ENCODE measurements around the gene CLCN7. TPM values are rescaled to one million over a fixed set of nuclear protein-coding genes. Genes with fewer than 3 reads are reported as not detected.

Gene CLCN7
- total RNA-seq, 4 donors from 2014 or later = 21.5 to 145 (median 57.2) TPM

GRCh38 chr16:1518626-1519135 lies 43.9 kb upstream of the CLCN7 start:
- Histone ChIP-seq H3K27me3 (no peaks in the 10 kb centered on the region), H3K36me3 (no peaks in the 10 kb centered on the region), H3K4me3 (no peak overlapping the region), H3K4me1 (no peaks in the 10 kb centered on the region), H3K9me3 (peaks cover 0 to 15% of the 10 kb centered on the region in 2 donors), H3K27ac (no peak overlapping the region)
- DNase-seq = no peak
- TF ChIP-seq, protein P1, sequence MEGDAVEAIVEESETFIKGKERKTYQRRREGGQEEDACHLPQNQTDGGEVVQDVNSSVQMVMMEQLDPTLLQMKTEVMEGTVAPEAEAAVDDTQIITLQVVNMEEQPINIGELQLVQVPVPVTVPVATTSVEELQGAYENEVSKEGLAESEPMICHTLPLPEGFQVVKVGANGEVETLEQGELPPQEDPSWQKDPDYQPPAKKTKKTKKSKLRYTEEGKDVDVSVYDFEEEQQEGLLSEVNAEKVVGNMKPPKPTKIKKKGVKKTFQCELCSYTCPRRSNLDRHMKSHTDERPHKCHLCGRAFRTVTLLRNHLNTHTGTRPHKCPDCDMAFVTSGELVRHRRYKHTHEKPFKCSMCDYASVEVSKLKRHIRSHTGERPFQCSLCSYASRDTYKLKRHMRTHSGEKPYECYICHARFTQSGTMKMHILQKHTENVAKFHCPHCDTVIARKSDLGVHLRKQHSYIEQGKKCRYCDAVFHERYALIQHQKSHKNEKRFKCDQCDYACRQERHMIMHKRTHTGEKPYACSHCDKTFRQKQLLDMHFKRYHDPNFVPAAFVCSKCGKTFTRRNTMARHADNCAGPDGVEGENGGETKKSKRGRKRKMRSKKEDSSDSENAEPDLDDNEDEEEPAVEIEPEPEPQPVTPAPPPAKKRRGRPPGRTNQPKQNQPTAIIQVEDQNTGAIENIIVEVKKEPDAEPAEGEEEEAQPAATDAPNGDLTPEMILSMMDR (IDR thresholded peaks at IDR 0.05) = no peak
- no peak for TF ChIP-seq POLR2A (IDR thresholded peaks at IDR 0.05)
- intact Hi-C loops (cut with DNase I; ENCODE audit: low total_unique reads) = no loop called here

- TF ChIP-seq, protein P1 (IDR thresholded peaks at IDR 0.05) = no peak
- TF ChIP-seq POLR2A (IDR thresholded peaks at IDR 0.05) = no peak
- intact Hi-C loops (cut with DNase I; ENCODE audit: low total_unique reads) = no loop called here
- Histone ChIP-seq H3K36me3 (no peaks in the 10 kb centered on the region), H3K4me1 (no peaks in the 10 kb centered on the region), H3K27ac (no peak overlapping the region), H3K27me3 (no peaks in the 10 kb centered on the region), H3K4me3 (no peak overlapping the region), H3K9me3 (peaks cover 0 to 15% of the 10 kb centered on the region in 2 donors)
- no peak for DNase-seq
Measured at GRCh38 chr16:1514507-1514906, 39.7 kb upstream of the CLCN7 start.

DNA sequence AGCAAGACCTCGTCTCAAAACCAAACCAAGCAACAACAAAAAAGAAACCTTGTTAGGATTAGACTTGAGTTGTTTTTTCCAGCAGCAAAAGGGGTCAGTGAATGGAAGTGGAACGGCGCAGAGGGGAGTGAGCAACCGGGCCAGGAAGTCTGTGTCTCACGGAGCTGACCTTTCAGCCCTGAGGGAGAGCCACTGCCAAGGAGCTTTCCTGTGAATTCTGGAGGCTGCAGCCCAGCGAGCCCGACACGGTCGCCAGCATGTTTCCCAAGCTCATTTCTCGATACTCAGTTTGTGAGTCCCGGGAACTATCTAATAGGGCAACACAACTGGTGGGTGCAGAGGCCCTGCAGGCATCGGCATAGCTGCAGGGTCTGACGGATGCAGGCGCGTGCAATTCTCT lies 37.9 kb upstream of the CLCN7 start:
- Histone ChIP-seq H3K9me3 (peaks cover 0 to 15% of the 10 kb centered on the region in 2 donors), H3K27ac (no peak overlapping the region), H3K36me3 (no peaks in the 10 kb centered on the region), H3K4me1 (no peaks in the 10 kb centered on the region), H3K4me3 (no peak overlapping the region), H3K27me3 (no peaks in the 10 kb centered on the region)
- no peak for DNase-seq
- intact Hi-C loops (cut with DNase I; ENCODE audit: low total_unique reads) = no loop called here
- TF ChIP-seq POLR2A (IDR thresholded peaks at IDR 0.05) = no peak
- TF ChIP-seq, protein P1 (IDR thresholded peaks at IDR 0.05) = no peak

- TF ChIP-seq, protein P1 (IDR thresholded peaks at IDR 0.05) = no peak
- no peak for TF ChIP-seq POLR2A (IDR thresholded peaks at IDR 0.05)
- Histone ChIP-seq H3K9me3 (peaks cover 0 to 15% of the 10 kb centered on the region in 2 donors), H3K27me3 (no peaks in the 10 kb centered on the region), H3K4me3 (no peak overlapping the region), H3K27ac (no peak overlapping the region), H3K4me1 (no peaks in the 10 kb centered on the region), H3K36me3 (no peaks in the 10 kb centered on the region)
- intact Hi-C loops (cut with DNase I; ENCODE audit: low total_unique reads) = no loop called here
- DNase-seq = no peak
Measured at GRCh38 chr16:1511662-1512569, 37.1 kb upstream of the CLCN7 start.

- Histone ChIP-seq H3K4me1 (no peaks in the 10 kb centered on the region), H3K4me3 (no peak overlapping the region), H3K27ac (no peak overlapping the region), H3K27me3 (no peaks in the 10 kb centered on the region), H3K9me3 (peaks cover 0 to 15% of the 10 kb centered on the region in 2 donors), H3K36me3 (no peaks in the 10 kb centered on the region)
- no peak for DNase-seq
- TF ChIP-seq, protein P1 (IDR thresholded peaks at IDR 0.05) = no peak
- no peak for TF ChIP-seq POLR2A (IDR thresholded peaks at IDR 0.05)
- intact Hi-C loops (cut with DNase I; ENCODE audit: low total_unique reads) = no loop called here
Measured at GRCh38 chr16:1510941-1511351, 36.1 kb upstream of the CLCN7 start.

All from uterus (tissue), 4 donors.